MM.1S (cell line): ENCODE data around the gene PHC3.

ENCODE experiments used
- CTCF ChIP-seq: fragments of 300-600 bp; sonication (generic); IDR thresholded peaks from 2 replicates; pipeline ENCODE4 v1.5.1; 2016; ENCODE audit warnings: antibody characterized with exemption, low read length, mixed read lengths
- EZH2 ChIP-seq: fragments of 300-600 bp; sonication (generic); optimal IDR thresholded peaks from 2 replicates; pipeline ENCODE3; 2017; ENCODE audit warnings: low read depth, mild to moderate bottlenecking, antibody characterized with exemption, low read length, mixed read lengths

DNA sequence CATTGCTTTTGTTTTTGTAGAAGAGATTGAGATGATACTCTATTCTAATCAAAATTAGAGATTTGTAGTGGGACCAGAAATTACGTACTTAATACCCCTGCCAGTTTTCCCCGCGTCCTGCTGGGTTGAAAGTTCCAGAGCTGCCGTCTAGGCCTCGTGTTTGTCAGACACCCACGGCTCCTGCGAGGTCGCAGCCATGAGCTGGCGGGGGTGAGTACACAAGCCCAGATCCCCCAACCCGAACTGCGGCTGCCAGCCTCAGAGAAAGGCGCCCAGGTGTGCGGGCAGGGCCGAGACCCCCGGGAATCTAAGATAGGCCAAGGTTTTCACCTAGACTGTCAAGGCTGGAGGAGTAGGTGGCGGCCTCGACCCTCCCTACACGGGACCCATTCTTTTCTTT, 117.4 kb downstream of the PHC3 start:
- no peak for TF ChIP-seq CTCF
- TF ChIP-seq EZH2: no peak
